ENCODE measurements around the gene TPRG1L.
"Not testable (repeated sequence)": the region's sequence is repeated elsewhere in the genome, so short reads cannot be mapped to it uniquely, and the experiment has no call there.

TPRG1L gene

DNA sequence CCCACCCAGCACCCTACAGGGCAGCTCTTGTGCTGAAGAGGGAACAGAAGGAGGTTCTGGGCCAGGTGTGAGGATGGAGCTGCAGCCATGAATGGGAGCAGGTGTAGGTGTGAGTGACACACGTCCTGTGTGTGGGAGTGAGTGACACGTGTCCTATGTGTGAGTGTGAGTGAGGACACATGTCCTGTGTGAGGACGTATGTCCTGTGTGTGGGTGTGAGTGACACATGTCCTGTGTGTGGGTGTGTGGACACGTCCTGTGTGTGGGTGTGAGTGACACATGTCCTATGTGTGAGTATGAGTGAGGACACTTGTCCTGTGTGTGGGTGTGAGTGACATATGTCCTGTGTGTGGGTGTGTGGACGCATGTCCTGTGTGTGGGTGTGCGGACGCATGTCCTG is 39.9 kb upstream of the TPRG1L start:
- H3K9ac ChIP-seq (ENCODE audit: low read length), result no peak overlapping the region
- H3K79me2 ChIP-seq (ENCODE audit: insufficient read depth, low read length), result no peaks in the 10 kb centered on the region
- H3K27ac ChIP-seq (ENCODE audit: low read depth, low read length), result no peak overlapping the region
- no peaks in the 10 kb centered on the region for H3K9me3 ChIP-seq (ENCODE audit: insufficient read depth, low read length)
- H3F3A ChIP-seq (ENCODE audit: insufficient read depth), result no peaks in the 10 kb centered on the region
- H3K9me2 ChIP-seq (replicated peaks; ENCODE audit: insufficient read depth, low read length), result no peaks in the 10 kb centered on the region
- H4K20me1 ChIP-seq (ENCODE audit: low read depth, low read length), result no peaks in the 10 kb centered on the region
- H3K4me2 ChIP-seq (ENCODE audit: low read depth, low read length, poor library complexity, severe bottlenecking), result no peak overlapping the region
- H2AFZ ChIP-seq (ENCODE audit: low read depth, low read length, severe bottlenecking), result no peak overlapping the region
- H3K36me3 ChIP-seq (ENCODE audit: low read length), result no peaks in the 10 kb centered on the region
- TF ChIP-seq, protein P1, sequence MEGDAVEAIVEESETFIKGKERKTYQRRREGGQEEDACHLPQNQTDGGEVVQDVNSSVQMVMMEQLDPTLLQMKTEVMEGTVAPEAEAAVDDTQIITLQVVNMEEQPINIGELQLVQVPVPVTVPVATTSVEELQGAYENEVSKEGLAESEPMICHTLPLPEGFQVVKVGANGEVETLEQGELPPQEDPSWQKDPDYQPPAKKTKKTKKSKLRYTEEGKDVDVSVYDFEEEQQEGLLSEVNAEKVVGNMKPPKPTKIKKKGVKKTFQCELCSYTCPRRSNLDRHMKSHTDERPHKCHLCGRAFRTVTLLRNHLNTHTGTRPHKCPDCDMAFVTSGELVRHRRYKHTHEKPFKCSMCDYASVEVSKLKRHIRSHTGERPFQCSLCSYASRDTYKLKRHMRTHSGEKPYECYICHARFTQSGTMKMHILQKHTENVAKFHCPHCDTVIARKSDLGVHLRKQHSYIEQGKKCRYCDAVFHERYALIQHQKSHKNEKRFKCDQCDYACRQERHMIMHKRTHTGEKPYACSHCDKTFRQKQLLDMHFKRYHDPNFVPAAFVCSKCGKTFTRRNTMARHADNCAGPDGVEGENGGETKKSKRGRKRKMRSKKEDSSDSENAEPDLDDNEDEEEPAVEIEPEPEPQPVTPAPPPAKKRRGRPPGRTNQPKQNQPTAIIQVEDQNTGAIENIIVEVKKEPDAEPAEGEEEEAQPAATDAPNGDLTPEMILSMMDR (IDR thresholded peaks at IDR 0.05; ENCODE audit: insufficient read depth, low read length, poor library complexity, severe bottlenecking), result no peak
- TF ChIP-seq EZH2phosphoT487 (conservative IDR thresholded peaks at IDR 0.05; ENCODE audit: low read length), result no peak
- no peaks in the 10 kb centered on the region for H3K27me3 ChIP-seq (ENCODE audit: low read length)
- H3K4me3 ChIP-seq (ENCODE audit: insufficient read depth, low read length, poor library complexity, severe bottlenecking), result no peak overlapping the region

DNA sequence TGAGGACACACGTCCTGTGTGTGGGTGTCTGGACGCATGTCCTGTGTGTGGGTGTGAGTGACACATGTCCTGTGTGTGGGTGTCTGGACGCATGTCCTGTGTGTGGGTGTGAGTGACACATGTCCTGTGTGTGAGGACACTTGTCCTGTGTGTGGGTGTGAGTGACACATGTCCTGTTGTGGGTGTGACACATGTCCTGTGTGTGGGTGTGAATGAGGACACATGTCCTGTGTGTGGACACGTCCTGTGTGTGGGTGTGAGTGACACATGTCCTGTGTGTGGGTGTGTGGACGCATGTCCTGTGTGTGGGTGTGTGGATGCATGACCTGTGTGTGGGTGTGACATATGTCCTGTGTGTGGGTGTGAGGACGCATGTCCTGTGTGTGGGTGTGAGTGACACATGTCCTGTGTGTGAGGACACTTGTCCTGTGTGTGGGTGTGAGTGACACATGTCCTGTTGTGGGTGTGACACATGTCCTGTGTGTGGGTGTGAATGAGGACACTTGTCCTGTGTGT is 39.4 kb upstream of the TPRG1L start:
- not testable (repeated sequence) for H3K4me3 ChIP-seq (ENCODE audit: insufficient read depth, low read length, poor library complexity, severe bottlenecking); H3K27ac ChIP-seq (ENCODE audit: low read depth, low read length)

DNA sequence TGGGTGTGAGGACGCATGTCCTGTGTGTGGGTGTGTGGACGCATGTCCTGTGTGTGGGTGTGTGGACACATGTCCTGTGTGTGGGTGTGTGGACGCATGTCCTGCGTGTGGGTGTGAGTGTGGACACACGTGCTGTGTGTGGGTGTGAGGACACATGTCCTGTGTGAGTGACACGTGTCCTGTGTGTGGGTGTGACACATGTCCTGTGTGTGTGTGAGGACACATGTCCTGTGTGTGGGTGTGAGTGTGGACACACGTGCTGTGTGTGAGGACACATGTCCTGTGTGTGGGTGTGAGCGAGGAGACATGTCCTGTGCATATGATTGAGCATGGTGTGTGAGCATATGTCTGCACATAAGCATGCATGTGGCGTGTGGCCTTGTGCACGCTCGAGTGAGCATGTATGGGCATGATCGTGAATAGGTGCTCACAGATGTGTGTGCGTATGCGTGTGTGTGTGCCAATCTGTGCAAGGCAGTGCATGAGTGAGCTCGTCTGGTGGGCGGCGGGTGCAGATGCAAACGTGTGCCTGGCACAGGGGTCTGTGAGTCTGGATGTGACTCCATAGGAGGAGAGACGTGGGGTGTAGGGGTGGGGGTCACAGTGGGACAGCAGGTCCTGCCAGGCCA is 38.8 kb upstream of the TPRG1L start:
- Histone ChIP-seq H3K36me3 (ENCODE audit: low read length) (no peaks in the 10 kb centered on the region), H2AFZ (ENCODE audit: low read depth, low read length, severe bottlenecking) (no peak overlapping the region), H3K9me3 (ENCODE audit: insufficient read depth, low read length) (no peaks in the 10 kb centered on the region), H3K4me2 (ENCODE audit: low read depth, low read length, poor library complexity, severe bottlenecking) (no peak overlapping the region), H4K20me1 (ENCODE audit: low read depth, low read length) (no peaks in the 10 kb centered on the region), H3K79me2 (ENCODE audit: insufficient read depth, low read length) (no peaks in the 10 kb centered on the region), H3K27me3 (ENCODE audit: low read length) (no peaks in the 10 kb centered on the region), H3F3A (ENCODE audit: insufficient read depth) (no peaks in the 10 kb centered on the region), H3K9ac (ENCODE audit: low read length) (no peak overlapping the region), H3K9me2 (replicated peaks; ENCODE audit: insufficient read depth, low read length) (no peaks in the 10 kb centered on the region), H3K4me3 (ENCODE audit: insufficient read depth, low read length, poor library complexity, severe bottlenecking) (no peak overlapping the region), H3K27ac (ENCODE audit: low read depth, low read length) (no peak overlapping the region)
- no peak for TF ChIP-seq EZH2phosphoT487 (conservative IDR thresholded peaks at IDR 0.05; ENCODE audit: low read length)
- TF ChIP-seq, protein P1 (IDR thresholded peaks at IDR 0.05; ENCODE audit: insufficient read depth, low read length, poor library complexity, severe bottlenecking), result no peak

More for the DNA sequence above, 39.4 kb upstream of the TPRG1L start:
- not testable (repeated sequence) for H3K9ac ChIP-seq (ENCODE audit: low read length); H2AFZ ChIP-seq (ENCODE audit: low read depth, low read length, severe bottlenecking); H3K9me2 ChIP-seq (replicated peaks; ENCODE audit: insufficient read depth, low read length); H3K4me2 ChIP-seq (ENCODE audit: low read depth, low read length, poor library complexity, severe bottlenecking); H3K27me3 ChIP-seq (ENCODE audit: low read length); H3K9me3 ChIP-seq (ENCODE audit: insufficient read depth, low read length); H3K79me2 ChIP-seq (ENCODE audit: insufficient read depth, low read length); H3F3A ChIP-seq (ENCODE audit: insufficient read depth); H3K36me3 ChIP-seq (ENCODE audit: low read length); H4K20me1 ChIP-seq (ENCODE audit: low read depth, low read length)

DNA sequence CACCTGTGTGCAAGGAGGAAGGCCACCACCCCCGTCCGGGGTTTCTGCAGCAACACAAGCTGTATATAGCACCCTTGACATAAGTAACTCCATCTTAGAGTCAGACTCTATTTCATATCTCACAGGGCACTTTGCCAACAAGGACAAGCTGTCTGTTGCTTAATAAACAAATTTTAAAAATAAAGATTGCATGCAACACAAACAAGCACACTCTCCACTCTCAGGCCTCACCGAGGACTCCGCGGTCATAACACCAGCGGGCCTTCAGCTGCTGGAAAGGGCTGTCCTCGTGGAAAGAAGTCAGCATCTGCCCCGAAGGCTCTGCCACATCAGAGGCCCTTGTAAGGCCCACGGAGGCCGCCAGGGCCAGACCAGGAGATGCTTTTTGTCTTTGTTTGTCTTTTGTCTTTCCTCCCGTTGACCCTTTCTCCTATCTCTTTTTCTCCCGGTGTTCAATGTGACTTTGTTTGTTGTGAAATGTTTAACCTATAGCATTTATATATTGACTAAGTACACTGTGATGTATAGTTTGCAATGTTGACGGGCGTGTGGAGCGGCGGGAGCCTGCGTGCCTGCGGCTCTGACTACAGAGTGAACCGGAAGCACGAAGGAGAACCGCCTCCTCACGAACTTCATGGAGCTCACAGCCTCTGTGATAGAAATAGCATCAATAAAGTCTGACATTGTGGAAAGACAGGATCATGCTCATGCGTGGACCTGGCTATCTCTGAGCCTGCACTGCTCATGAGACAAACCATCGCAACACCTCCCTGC is 37.6 kb upstream of the TPRG1L start:
- Histone ChIP-seq H3K27me3 (ENCODE audit: low read length) (no peaks in the 10 kb centered on the region), H2AFZ (ENCODE audit: low read depth, low read length, severe bottlenecking) (no peak overlapping the region), H3K9me3 (ENCODE audit: insufficient read depth, low read length) (no peaks in the 10 kb centered on the region), H3K9me2 (replicated peaks; ENCODE audit: insufficient read depth, low read length) (no peaks in the 10 kb centered on the region), H3K36me3 (ENCODE audit: low read length) (no peaks in the 10 kb centered on the region), H3K9ac (ENCODE audit: low read length) (no peak overlapping the region), H3K27ac (ENCODE audit: low read depth, low read length) (no peak overlapping the region), H4K20me1 (ENCODE audit: low read depth, low read length) (no peaks in the 10 kb centered on the region), H3K4me2 (ENCODE audit: low read depth, low read length, poor library complexity, severe bottlenecking) (no peak overlapping the region), H3K79me2 (ENCODE audit: insufficient read depth, low read length) (no peaks in the 10 kb centered on the region), H3F3A (ENCODE audit: insufficient read depth) (no peaks in the 10 kb centered on the region), H3K4me3 (ENCODE audit: insufficient read depth, low read length, poor library complexity, severe bottlenecking) (no peak overlapping the region)
- TF ChIP-seq, protein P1 (IDR thresholded peaks at IDR 0.05; ENCODE audit: insufficient read depth, low read length, poor library complexity, severe bottlenecking), result no peak
- no peak for TF ChIP-seq EZH2phosphoT487 (conservative IDR thresholded peaks at IDR 0.05; ENCODE audit: low read length)

Data from SU-DHL-6 (cell line).